Uterus (tissue), 2 donors: ENCODE measurements around the gene USP21.

ENCODE experiments used
- POLR2A ChIP-seq, 2 donors: fragments of 450-650 bp; IDR thresholded peaks; one replicate each; pipeline ENCODE4 v1.6.1; 2016; ENCODE audit warnings: antibody characterized with exemption in 2 of 2, mild to moderate bottlenecking in 1 of 2, moderate library complexity in 1 of 2
- TF ChIP-seq, protein P1 (sequence below), 4 experiments: fragments of 200-600 bp in 2 of 4; fragments of 450-650 bp in 2 of 4; sonication (generic) in 2 of 4; IDR thresholded peaks; one replicate each; pipeline ENCODE4 v1.5.1; 2016 to 2019; ENCODE audit warnings: antibody characterized with exemption in 4 of 4, mild to moderate bottlenecking in 2 of 4, moderate library complexity in 1 of 4

DNA sequence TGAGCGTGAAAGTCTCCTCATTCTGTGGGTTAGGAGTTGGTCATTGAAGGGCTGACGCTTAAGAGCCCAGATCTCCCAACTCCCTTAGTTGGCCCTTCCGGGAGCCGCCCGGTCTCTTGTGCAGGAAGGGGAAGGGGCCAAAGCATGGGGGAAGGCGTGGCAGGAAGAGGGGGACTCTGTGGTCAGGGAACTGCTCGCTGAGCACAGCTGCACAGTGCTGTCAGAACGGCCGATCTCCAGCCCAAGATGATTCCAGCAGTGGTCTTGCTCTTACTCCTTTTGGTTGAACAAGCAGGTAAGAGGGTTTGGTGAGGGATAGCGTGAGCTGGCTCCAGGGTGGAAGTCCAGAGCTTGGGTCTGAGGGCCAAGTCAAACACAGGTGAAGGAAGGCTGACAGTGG, 55.8 kb downstream of the USP21 start, which contains the start of gene FCER1G:
- TF ChIP-seq, protein P1, sequence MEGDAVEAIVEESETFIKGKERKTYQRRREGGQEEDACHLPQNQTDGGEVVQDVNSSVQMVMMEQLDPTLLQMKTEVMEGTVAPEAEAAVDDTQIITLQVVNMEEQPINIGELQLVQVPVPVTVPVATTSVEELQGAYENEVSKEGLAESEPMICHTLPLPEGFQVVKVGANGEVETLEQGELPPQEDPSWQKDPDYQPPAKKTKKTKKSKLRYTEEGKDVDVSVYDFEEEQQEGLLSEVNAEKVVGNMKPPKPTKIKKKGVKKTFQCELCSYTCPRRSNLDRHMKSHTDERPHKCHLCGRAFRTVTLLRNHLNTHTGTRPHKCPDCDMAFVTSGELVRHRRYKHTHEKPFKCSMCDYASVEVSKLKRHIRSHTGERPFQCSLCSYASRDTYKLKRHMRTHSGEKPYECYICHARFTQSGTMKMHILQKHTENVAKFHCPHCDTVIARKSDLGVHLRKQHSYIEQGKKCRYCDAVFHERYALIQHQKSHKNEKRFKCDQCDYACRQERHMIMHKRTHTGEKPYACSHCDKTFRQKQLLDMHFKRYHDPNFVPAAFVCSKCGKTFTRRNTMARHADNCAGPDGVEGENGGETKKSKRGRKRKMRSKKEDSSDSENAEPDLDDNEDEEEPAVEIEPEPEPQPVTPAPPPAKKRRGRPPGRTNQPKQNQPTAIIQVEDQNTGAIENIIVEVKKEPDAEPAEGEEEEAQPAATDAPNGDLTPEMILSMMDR (IDR thresholded peaks at IDR 0.05): no peak
- no peak for TF ChIP-seq POLR2A (IDR thresholded peaks at IDR 0.05)
